Uterine smooth muscle cell (primary cell): Measurements from ENCODE around the gene LMO7. TPM values are rescaled to one million over a fixed set of nuclear protein-coding genes. Genes with fewer than 3 reads are reported as not detected.

ENCODE experiments used
- total RNA-seq: library from RNA; depleted of rRNA; stranded (reverse); fragments of >200 nt; gene quantifications from 2 replicates; pipeline ENCODE4 v1.2.3, GENCODE V29; 2014

Gene LMO7
- 235 and 346 TPM in 2 replicates for total RNA-seq

GRCh38 chr13:75635828-75636435 lies at the start of gene LMO7:
LMO7 (plus strand) TSS chr13:75636330; CDS start chr13:75636658, 328 bp downstream.

Other genes starting within 250 kb of the LMO7 start
- gene TBC1D4, start 154.2 kb upstream of the LMO7 start, total RNA-seq: 9.3 and 14.1 TPM in 2 replicates
- 17.7 and 57.1 TPM in 2 replicates for gene COMMD6, start 98.5 kb upstream of the LMO7 start, total RNA-seq
- gene UCHL3, start 86.5 kb upstream of the LMO7 start, total RNA-seq: 24.9 and 40.7 TPM in 2 replicates